ENCODE results near the gene VASP. TPM values are rescaled to one million over a fixed set of nuclear protein-coding genes. Genes with fewer than 3 reads are reported as not detected.

Gene VASP
- total and polyA plus RNA-seq, 9 of the 15 experiments (the other 6 are each of a cell fraction or from before 2014, with no cell fraction given) = 16.7 to 261 (median 112) TPM

DNA sequence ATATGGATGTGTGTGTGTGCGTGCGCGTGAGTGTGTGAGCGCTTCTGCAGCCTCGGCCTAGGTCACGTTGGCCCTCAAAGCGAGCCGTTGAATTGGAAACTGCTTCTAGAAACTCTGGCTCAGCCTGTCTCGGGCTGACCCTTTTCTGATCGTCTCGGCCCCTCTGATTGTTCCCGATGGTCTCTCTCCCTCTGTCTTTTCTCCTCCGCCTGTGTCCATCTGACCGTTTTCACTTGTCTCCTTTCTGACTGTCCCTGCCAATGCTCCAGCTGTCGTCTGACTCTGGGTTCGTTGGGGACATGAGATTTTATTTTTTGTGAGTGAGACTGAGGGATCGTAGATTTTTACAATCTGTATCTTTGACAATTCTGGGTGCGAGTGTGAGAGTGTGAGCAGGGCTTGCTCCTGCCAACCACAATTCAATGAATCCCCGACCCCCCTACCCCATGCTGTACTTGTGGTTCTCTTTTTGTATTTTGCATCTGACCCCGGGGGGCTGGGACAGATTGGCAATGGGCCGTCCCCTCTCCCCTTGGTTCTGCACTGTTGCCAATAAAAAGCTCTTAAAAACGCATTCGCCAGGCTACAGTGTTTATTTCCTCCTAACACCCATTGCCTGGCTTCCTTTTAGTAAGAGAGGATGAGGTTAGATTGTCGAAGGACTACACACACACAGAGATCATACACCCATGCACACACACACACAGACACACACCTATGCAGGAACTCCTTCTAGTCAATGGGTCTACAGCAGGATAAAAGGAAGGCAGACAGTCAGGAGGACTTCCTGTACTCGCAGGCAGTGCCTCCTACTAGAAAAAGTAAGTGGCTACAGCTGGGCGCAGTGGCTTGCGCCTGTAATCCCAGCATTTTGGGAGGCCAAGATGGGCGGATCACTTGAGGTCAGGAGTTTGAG lies 32.4 kb upstream of the VASP start:
- ATAC-seq (no peak), FAIRE-seq (no peak), DNase-seq (ENCODE audit: extremely low read depth in 1 of 4, low spot score in 3 of 4) (no peak)
- H3K9me1 ChIP-seq (ENCODE audit: control insufficient read depth, insufficient read depth, low read length) = no peaks in the 10 kb centered on the region
- no peak overlapping the region for H3K27ac ChIP-seq (ENCODE audit: extremely low read depth, low read depth, low read length)
- no peaks in the 10 kb centered on the region for H3K36me3 ChIP-seq (ENCODE audit: control insufficient read depth, insufficient read depth, low read length)
- no peaks in the 10 kb centered on the region for H4K20me1 ChIP-seq (replicated peaks; ENCODE audit: control insufficient read depth, insufficient read depth, low read length)
- H2AFZ ChIP-seq (ENCODE audit: low read depth, low read length) = no peak overlapping the region
- ChIA-PET CTCF (ENCODE audit: low intra/inter-chr PET ratio) (interaction anchor here (0.6 to 6.9 kb wide), 2 partner anchors 33 to 35 kb away, joined by 3 to 179 read pairs; no protein-coding TSS in a partner anchor), POLR2A (interaction anchor here (0.6 kb wide), 1 partner anchor 68 kb away, joined by 3 read pairs; no protein-coding TSS in a partner anchor)
- in situ Hi-C loops (cut with MboI) (loop anchor here (5.0 kb wide), 1 partner anchor 33 kb away; no protein-coding TSS in a partner anchor), intact Hi-C loops (cut with micrococcal nuclease) (no loop called here)
- no peaks in the 10 kb centered on the region for H3K9me3 ChIP-seq (replicated peaks; ENCODE audit: control insufficient read depth, insufficient read depth, low read depth, low read length)
- no TSS peak for BruUV-seq (replicated peaks)
- TF ChIP-seq POLR2AphosphoS5 (IDR thresholded peaks at IDR 0.05; ENCODE audit: control insufficient read depth, insufficient read depth, low read depth, low read length) (peak; percentile 11; the same call in 1 of the 2 replicates), CHD2 (IDR thresholded peaks at IDR 0.05; ENCODE audit: low read depth, low read length) (peak; percentile 1; the same call in 1 of the 2 replicates), TAF1 (IDR thresholded peaks at IDR 0.05; ENCODE audit: control insufficient read depth, extremely low read depth, insufficient read depth, low read length, severe bottlenecking) (peak; percentile 47), ZNF707 (CRISPR knock-in tag; conservative IDR thresholded peaks at IDR 0.05) (no peak), KAT8 (IDR thresholded peaks at IDR 0.05; ENCODE audit: low read depth) (no peak), SIN3A (IDR thresholded peaks at IDR 0.05; ENCODE audit: borderline replicate concordance in 2 of 2, control insufficient read depth in 1 of 2, low read depth in 2 of 2, low read length in 2 of 2) (peak in 1 of 2 experiments; percentile 28; a peak in 1 of 4 replicates), SP2 (IDR thresholded peaks at IDR 0.05; ENCODE audit: extremely low read depth, low read depth, low read length, poor library complexity, severe bottlenecking) (no peak), ZNF184 (CRISPR knock-in tag; IDR thresholded peaks at IDR 0.05) (no peak), RBM17 (IDR thresholded peaks at IDR 0.05; ENCODE audit: borderline replicate concordance, low read depth, low read length) (no peak), MEF2A (IDR thresholded peaks at IDR 0.05; ENCODE audit: control insufficient read depth, low read depth, low read length) (no peak), RFX7 (CRISPR knock-in tag; IDR thresholded peaks at IDR 0.05) (no peak), SMAD1 (IDR thresholded peaks at IDR 0.05; ENCODE audit: low read depth, low read length, partially characterized antibody) (no peak), PML (IDR thresholded peaks at IDR 0.05; ENCODE audit: low read length) (no peak)
- TF ChIP-seq, protein P1, sequence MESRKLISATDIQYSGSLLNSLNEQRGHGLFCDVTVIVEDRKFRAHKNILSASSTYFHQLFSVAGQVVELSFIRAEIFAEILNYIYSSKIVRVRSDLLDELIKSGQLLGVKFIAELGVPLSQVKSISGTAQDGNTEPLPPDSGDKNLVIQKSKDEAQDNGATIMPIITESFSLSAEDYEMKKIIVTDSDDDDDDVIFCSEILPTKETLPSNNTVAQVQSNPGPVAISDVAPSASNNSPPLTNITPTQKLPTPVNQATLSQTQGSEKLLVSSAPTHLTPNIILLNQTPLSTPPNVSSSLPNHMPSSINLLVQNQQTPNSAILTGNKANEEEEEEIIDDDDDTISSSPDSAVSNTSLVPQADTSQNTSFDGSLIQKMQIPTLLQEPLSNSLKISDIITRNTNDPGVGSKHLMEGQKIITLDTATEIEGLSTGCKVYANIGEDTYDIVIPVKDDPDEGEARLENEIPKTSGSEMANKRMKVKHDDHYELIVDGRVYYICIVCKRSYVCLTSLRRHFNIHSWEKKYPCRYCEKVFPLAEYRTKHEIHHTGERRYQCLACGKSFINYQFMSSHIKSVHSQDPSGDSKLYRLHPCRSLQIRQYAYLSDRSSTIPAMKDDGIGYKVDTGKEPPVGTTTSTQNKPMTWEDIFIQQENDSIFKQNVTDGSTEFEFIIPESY (CRISPR knock-in tag; IDR thresholded peaks at IDR 0.05) = peak; percentile 54; the same call in 1 of the 2 replicates
- TF ChIP-seq, protein P2, sequence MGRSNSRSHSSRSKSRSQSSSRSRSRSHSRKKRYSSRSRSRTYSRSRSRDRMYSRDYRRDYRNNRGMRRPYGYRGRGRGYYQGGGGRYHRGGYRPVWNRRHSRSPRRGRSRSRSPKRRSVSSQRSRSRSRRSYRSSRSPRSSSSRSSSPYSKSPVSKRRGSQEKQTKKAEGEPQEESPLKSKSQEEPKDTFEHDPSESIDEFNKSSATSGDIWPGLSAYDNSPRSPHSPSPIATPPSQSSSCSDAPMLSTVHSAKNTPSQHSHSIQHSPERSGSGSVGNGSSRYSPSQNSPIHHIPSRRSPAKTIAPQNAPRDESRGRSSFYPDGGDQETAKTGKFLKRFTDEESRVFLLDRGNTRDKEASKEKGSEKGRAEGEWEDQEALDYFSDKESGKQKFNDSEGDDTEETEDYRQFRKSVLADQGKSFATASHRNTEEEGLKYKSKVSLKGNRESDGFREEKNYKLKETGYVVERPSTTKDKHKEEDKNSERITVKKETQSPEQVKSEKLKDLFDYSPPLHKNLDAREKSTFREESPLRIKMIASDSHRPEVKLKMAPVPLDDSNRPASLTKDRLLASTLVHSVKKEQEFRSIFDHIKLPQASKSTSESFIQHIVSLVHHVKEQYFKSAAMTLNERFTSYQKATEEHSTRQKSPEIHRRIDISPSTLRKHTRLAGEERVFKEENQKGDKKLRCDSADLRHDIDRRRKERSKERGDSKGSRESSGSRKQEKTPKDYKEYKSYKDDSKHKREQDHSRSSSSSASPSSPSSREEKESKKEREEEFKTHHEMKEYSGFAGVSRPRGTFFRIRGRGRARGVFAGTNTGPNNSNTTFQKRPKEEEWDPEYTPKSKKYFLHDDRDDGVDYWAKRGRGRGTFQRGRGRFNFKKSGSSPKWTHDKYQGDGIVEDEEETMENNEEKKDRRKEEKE (IDR thresholded peaks at IDR 0.05; ENCODE audit: borderline replicate concordance in 1 of 2, control insufficient read depth in 1 of 2, low read depth in 2 of 2, low read length in 1 of 2) = no peak
- no peaks in the 10 kb centered on the region for H3K79me2 ChIP-seq (ENCODE audit: control insufficient read depth, insufficient read depth, low read length)
- peaks cover 15 to 26% of the 10 kb centered on the region in 2 experiments; a peak in 4 of 5 replicates for H3K4me1 ChIP-seq (replicated peaks in 1 of 2; ENCODE audit: control insufficient read depth in 2 of 2, insufficient read depth in 2 of 2, low read length in 2 of 2)
- 68% methylated on average over 27 of the region's 28 CpGs for WGBS (ENCODE audit: insufficient coverage, low coverage, missing lambda C conversion rate)
- no peaks in the 10 kb centered on the region for H3K27me3 ChIP-seq (ENCODE audit: control insufficient read depth in 2 of 2, insufficient read depth in 2 of 2, low read length in 2 of 2)
- H3K9ac ChIP-seq (ENCODE audit: insufficient read depth in 1 of 2, low read depth in 2 of 2, low read length in 2 of 2) = peak overlapping the region in 1 of 2 experiments; percentile 43; a peak in 1 of 4 replicates
- no peak overlapping the region for H3K4me2 ChIP-seq (ENCODE audit: insufficient read depth, low read length)
- H3K4me3 ChIP-seq = no peak overlapping the region

All from K562 (cell line).